Tibial nerve (tissue), 3 donors: ENCODE results near the gene PAQR4.

Experiments
- CTCF ChIP-seq, 5 experiments: fragments of 200-600 bp in 3 of 5; fragments of 450-650 bp in 2 of 5; sonication (generic) in 3 of 5; IDR thresholded peaks; one replicate each; pipeline ENCODE4 v1.5.1; 2016 to 2019; ENCODE audit warnings: antibody characterized with exemption in 5 of 5, mild to moderate bottlenecking in 3 of 5, moderate library complexity in 2 of 5
- POLR2A ChIP-seq, 2 donors: fragments of 450-650 bp; IDR thresholded peaks; one replicate each; pipeline ENCODE4 v1.6.1; 2017; ENCODE audit warnings: antibody characterized with exemption in 2 of 2, mild to moderate bottlenecking in 2 of 2, moderate library complexity in 2 of 2

- TF ChIP-seq POLR2A (IDR thresholded peaks at IDR 0.05) (no peak), CTCF (IDR thresholded peaks at IDR 0.05) (no peak)
Observed at GRCh38 chr16:2985893-2986355, 16.8 kb downstream of the PAQR4 start.
